GM21381 (cell line): Measurements from ENCODE around the gene EIF5.

Experiments used
- ATAC-seq: cut with Tn5 transposase; IDR thresholded peaks from one replicate; pipeline ENCODE4 v1.9.1; 2021; ENCODE audit warnings: mild to moderate bottlenecking, moderate library complexity; ENCODE audit not compliant: unreplicated experiment

EIF5 gene

GRCh38 chr14:103333754-103334643 lies at the start of gene EIF5:
Gene EIF5, plus strand, starts transcription at chr14:103334237. Its CDS starts 1,624 bp downstream, at chr14:103335861.
- ATAC-seq: peak; percentile 91

GRCh38 chr14:103284574-103285467 lies 49.2 kb upstream of the EIF5 start:
- ATAC-seq: no peak

GRCh38 chr14:103286460-103286859 lies 47.6 kb upstream of the EIF5 start:
- no peak for ATAC-seq

GRCh38 chr14:103286968-103287850 lies 46.8 kb upstream of the EIF5 start:
- ATAC-seq: no peak

GRCh38 chr14:103288076-103288766 lies 45.8 kb upstream of the EIF5 start:
- no peak for ATAC-seq

- no peak for ATAC-seq
Observed at GRCh38 chr14:103290056-103290455, 44.0 kb upstream of the EIF5 start.

GRCh38 chr14:103290494-103290893 lies 43.5 kb upstream of the EIF5 start:
- ATAC-seq: no peak

GRCh38 chr14:103290961-103291360 lies 43.1 kb upstream of the EIF5 start:
- no peak for ATAC-seq

GRCh38 chr14:103292426-103293374 lies 41.3 kb upstream of the EIF5 start:
- peak; percentile 73 for ATAC-seq

- no peak for ATAC-seq
Observed at GRCh38 chr14:103293465-103293864, 40.6 kb upstream of the EIF5 start.

- no peak for ATAC-seq
Observed at GRCh38 chr14:103294091-103294490, 39.9 kb upstream of the EIF5 start.

- ATAC-seq: no peak
Observed at GRCh38 chr14:103296007-103296406, 38.0 kb upstream of the EIF5 start.

GRCh38 chr14:103296987-103297386 lies 37.0 kb upstream of the EIF5 start:
- no peak for ATAC-seq

- ATAC-seq: no peak
Observed at GRCh38 chr14:103298620-103299019, 35.4 kb upstream of the EIF5 start.

GRCh38 chr14:103301512-103302354 lies 32.3 kb upstream of the EIF5 start:
- ATAC-seq: no peak

- ATAC-seq: no peak
Observed at GRCh38 chr14:103302966-103303365, 31.1 kb upstream of the EIF5 start.

GRCh38 chr14:103304706-103305105 lies 29.3 kb upstream of the EIF5 start:
- no peak for ATAC-seq
